Activated CD4-positive, alpha-beta T cell treated with anti-CD3 and anti-CD28 coated beads for 36 hours (primary cell): Measurements from ENCODE around the gene GDF15. TPM values are rescaled to one million over a fixed set of nuclear protein-coding genes. Genes with fewer than 3 reads are reported as not detected.
"Not testable (repeated sequence)": the region's sequence is repeated elsewhere in the genome, so short reads cannot be mapped to it uniquely, and the experiment has no call there.

Source experiments
- ATAC-seq: fragments of 200-7000 bp; cut with Tn5 transposase; one replicate; pipeline ENCODE4 v1.10.0; 2021; ENCODE audit warnings: mild to moderate bottlenecking, moderate library complexity
- CTCF ChIA-PET: fragments of 350-600 bp; sonication (Branson Sonifier 250); formaldehyde crosslinking; loops from one replicate; lab custom pipeline; 2021; ENCODE audit warnings: antibody characterized with exemption; lab: Charles Lee
- POLR2A ChIA-PET: fragments of 350-600 bp; sonication (Branson Sonifier 250); formaldehyde crosslinking; loops from one replicate; lab custom pipeline; 2021; ENCODE audit warnings: antibody characterized with exemption, inconsistent platforms; lab: Charles Lee
- DNase-seq: peaks from one replicate; pipeline ENCODE4 v3.0.0-alpha.2; 2020
- H3K27ac Mint-ChIP-seq: one replicate; pipeline ENCODE4 v1.8.0; 2021; ENCODE audit warnings: mixed read lengths
- H3K27me3 Mint-ChIP-seq: one replicate; pipeline ENCODE4 v1.8.0; 2021; ENCODE audit warnings: mixed read lengths
- H3K36me3 Mint-ChIP-seq: one replicate; pipeline ENCODE4 v1.8.0; 2021; ENCODE audit warnings: low read depth, mixed read lengths
- H3K4me1 Mint-ChIP-seq: one replicate; pipeline ENCODE4 v1.8.0; 2021; ENCODE audit warnings: mixed read lengths
- H3K4me3 Mint-ChIP-seq: one replicate; pipeline ENCODE4 v1.8.0; 2021; ENCODE audit warnings: mild to moderate bottlenecking, moderate library complexity, mixed read lengths
- H3K9me3 Mint-ChIP-seq: one replicate; pipeline ENCODE4 v1.8.0; 2021; ENCODE audit warnings: low read depth, mixed read lengths
- intact Hi-C, 2 experiments: fragments of 100-400 bp; cut with DNase I in 1 of 2; cut with micrococcal nuclease in 1 of 2; formaldehyde crosslinking; loops; one replicate each; pipeline versions ENCODE4 v1.14.2 to v1.15.1; 2022 to 2024; cut with DNase I, micrococcal nuclease
- total RNA-seq, 2 experiments: library from RNA; stranded (reverse); gene quantifications; one replicate each; pipeline ENCODE4 v1.2.3, GENCODE V29; 2021

The GDF15 gene
- total RNA-seq, 2 experiments from 2014 or later: not detected

DNA sequence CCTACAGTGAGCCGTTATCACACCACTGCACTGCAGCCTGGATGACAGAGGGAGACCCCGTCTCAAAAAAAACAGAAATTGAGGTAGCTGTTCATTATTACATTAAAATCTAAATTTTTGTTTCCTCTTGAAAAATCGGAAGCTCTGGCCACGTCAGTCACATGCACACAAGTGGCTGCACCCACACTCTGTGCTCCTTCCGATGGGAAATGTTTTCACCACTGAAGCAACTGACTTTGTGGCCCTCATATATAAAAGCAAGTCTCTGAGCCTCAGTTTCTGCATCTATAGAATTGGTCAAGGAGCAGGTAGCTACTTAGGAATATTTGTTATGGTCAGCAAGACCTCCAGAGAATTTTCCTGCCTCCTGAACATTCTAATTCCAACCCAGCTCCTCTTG is 7.0 kb downstream of the GDF15 start:
- ATAC-seq: no peak
- H3K9me3 Mint-ChIP-seq: no peaks in the 10 kb centered on the region
- no peak overlapping the region for H3K4me3 Mint-ChIP-seq
- peaks cover 4% of the 10 kb centered on the region for H3K4me1 Mint-ChIP-seq
- intact Hi-C loops: no loop called here
- no peak overlapping the region for H3K27ac Mint-ChIP-seq
- peaks cover 24% of the 10 kb centered on the region for H3K27me3 Mint-ChIP-seq
- no peak for DNase-seq
- H3K36me3 Mint-ChIP-seq: peaks cover 1% of the 10 kb centered on the region
- CTCF ChIA-PET: interaction anchor here (0.6 to 1.5 kb wide), 4 partner anchors 12 to 119 kb away, joined by 3 read pairs; partner anchors contain the start of gene IQCN
- POLR2A ChIA-PET: interaction anchor here (0.6 kb wide), 1 partner anchor 342 kb away, joined by 3 read pairs; no protein-coding TSS in a partner anchor

- Mint-ChIP-seq H3K4me1 (peaks cover 2% of the 10 kb centered on the region), H3K9me3 (no peaks in the 10 kb centered on the region), H3K36me3 (peaks cover 1% of the 10 kb centered on the region), H3K27ac (no peak overlapping the region), H3K4me3 (no peak overlapping the region), H3K27me3 (peaks cover 20% of the 10 kb centered on the region)
- DNase-seq (no peak), ATAC-seq (no peak)
- intact Hi-C loops: no loop called here
- ChIA-PET CTCF (no interaction called here), POLR2A (no interaction called here)
Observed at GRCh38 chr19:18393836-18394235, 7.9 kb downstream of the GDF15 start.

GRCh38 chr19:18396471-18397241 is 10.7 kb downstream of the GDF15 start:
- ATAC-seq (no peak), DNase-seq (no peak)
- Mint-ChIP-seq H3K9me3 (no peaks in the 10 kb centered on the region), H3K4me1 (peaks cover 2% of the 10 kb centered on the region), H3K4me3 (no peak overlapping the region), H3K27ac (no peak overlapping the region), H3K27me3 (peaks cover 9% of the 10 kb centered on the region), H3K36me3 (peaks cover 1% of the 10 kb centered on the region)
- intact Hi-C loops: no loop called here
- POLR2A ChIA-PET: interaction anchor here (0.6 kb wide), 1 partner anchor 93 kb away, joined by 4 read pairs; no protein-coding TSS in a partner anchor
- CTCF ChIA-PET: interaction anchor here (2.7 kb wide), 1 partner anchor 8 kb away, joined by 10 read pairs; no protein-coding TSS in a partner anchor

DNA sequence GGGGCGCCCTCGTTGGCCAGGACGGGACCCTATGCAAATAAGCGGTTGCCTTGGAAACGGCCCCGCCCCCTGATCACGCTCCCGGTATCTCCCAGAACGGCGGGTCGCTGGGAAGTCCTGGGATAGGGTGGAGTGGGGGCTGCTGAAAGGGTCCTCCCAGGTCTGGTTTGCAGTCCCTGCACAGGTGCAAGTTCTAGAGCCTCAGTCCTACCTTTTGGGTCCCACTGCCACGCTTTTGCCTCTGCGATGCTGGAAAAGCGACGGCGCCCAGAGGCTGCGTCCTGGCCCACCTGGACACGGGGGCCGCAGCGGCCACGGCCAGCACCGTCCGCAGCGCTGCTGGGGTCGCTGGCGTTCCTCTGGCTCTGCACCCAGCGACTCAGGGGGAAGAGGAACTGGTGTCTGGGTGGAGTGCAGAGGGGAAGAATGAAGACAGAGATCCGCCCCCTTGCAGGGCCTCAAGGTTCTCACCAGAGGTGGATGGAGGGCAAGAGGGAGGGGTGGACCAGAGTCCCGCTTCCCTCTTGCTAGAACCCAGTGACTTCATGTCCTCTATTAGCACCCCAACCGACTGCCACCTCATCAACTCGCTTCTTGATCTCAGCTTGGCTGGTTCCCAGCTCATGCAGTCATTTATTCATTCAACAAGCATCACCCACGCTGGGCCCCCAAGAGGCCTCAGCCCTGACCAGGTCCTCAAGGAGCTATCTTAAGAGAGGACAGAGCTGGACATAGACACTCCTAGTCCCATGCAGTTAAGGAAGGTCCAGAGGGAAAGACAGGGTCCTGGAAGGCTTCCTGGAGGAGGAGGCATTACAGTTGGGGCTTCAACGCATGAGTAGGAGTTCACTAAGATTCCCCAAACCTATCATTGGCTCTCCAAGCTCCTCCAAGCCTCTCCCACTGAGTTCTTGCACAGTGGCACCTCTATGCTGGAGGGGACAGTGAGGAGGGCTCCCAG is 11.6 kb downstream of the GDF15 start, which contains the start of gene LRRC25:
Gene LRRC25 (minus strand): TSS at position 381 of the 961 bp plus-strand sequence. CDS start 659 bp downstream, outside the sequence.
- ATAC-seq: no peak
- ChIA-PET CTCF (interaction anchor here (0.7 to 2.7 kb wide), 2 partner anchors 9 to 142 kb away, joined by 3 to 10 read pairs; a partner anchor contains a TSS), POLR2A (no interaction called here)
- no peak within 1 kb of the TSS for H3K27ac Mint-ChIP-seq
- H3K9me3 Mint-ChIP-seq: no peaks in the 10 kb centered on the region
- intact Hi-C loops: no loop called here
- no peak within 1 kb of the TSS for H3K4me3 Mint-ChIP-seq
- peaks cover 9% of the 10 kb centered on the region for H3K27me3 Mint-ChIP-seq
- peaks cover 1% of the 10 kb centered on the region for H3K36me3 Mint-ChIP-seq
- DNase-seq: no peak
- H3K4me1 Mint-ChIP-seq: peaks cover 2% of the 10 kb centered on the region

DNA sequence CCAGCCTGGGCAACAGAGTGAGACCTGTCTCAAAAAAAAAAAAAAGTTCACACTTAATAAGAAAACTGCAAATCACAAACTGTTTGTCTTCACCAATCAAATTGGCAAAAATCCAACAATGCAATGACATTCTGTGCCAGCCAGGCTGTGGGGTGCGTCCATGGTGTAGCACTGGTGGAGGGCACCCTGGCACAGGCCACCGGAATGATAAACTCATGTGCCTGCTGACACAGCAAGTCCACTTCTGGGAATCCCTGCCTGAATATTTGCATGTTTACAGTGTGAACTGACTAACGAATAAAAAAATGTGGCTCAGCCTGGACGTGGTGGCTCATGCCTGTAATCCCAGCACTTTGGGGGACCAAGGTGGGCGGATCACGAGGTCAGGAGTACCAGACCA is 13.1 kb downstream of the GDF15 start:
- peaks cover 6% of the 10 kb centered on the region for H3K27me3 Mint-ChIP-seq
- H3K4me3 Mint-ChIP-seq: no peak overlapping the region
- no peaks in the 10 kb centered on the region for H3K36me3 Mint-ChIP-seq
- CTCF ChIA-PET: interaction anchor here (0.6 to 1.3 kb wide), 5 partner anchors 10 to 149 kb away, joined by 3 to 4 read pairs (median 3); no protein-coding TSS in a partner anchor
- intact Hi-C loops: no loop called here
- DNase-seq: no peak
- no peaks in the 10 kb centered on the region for H3K9me3 Mint-ChIP-seq
- H3K27ac Mint-ChIP-seq: no peak overlapping the region
- peaks cover 2% of the 10 kb centered on the region for H3K4me1 Mint-ChIP-seq
- POLR2A ChIA-PET: interaction anchor here (0.6 kb wide), 1 partner anchor 60 kb away, joined by 6 read pairs; no protein-coding TSS in a partner anchor
- no peak for ATAC-seq

GRCh38 chr19:18401580-18402112 is 15.7 kb downstream of the GDF15 start:
- POLR2A ChIA-PET: no interaction called here
- Mint-ChIP-seq H3K27me3 (peaks cover 6% of the 10 kb centered on the region), H3K36me3 (no peaks in the 10 kb centered on the region), H3K4me3 (no peak overlapping the region), H3K27ac (no peak overlapping the region), H3K4me1 (peaks cover 2% of the 10 kb centered on the region), H3K9me3 (no peaks in the 10 kb centered on the region)
- CTCF ChIA-PET: interaction anchor here (0.6 to 1.3 kb wide), 4 partner anchors 11 to 291 kb away, joined by 3 to 4 read pairs (median 3); no protein-coding TSS in a partner anchor
- DNase-seq (no peak), ATAC-seq (peak; percentile 51)
- intact Hi-C loops: no loop called here

- H3K9me3 Mint-ChIP-seq, ATAC-seq, DNase-seq, POLR2A ChIA-PET, H3K36me3 Mint-ChIP-seq, H3K27me3 Mint-ChIP-seq, H3K27ac Mint-ChIP-seq, H3K4me1 Mint-ChIP-seq, intact Hi-C loops, H3K4me3 Mint-ChIP-seq: not testable (repeated sequence)
- CTCF ChIA-PET: interaction anchor here (1.3 kb wide), 1 partner anchor 13 kb away, joined by 3 read pairs; no protein-coding TSS in a partner anchor
Observed at GRCh38 chr19:18402455-18403248, 16.7 kb downstream of the GDF15 start.

DNA sequence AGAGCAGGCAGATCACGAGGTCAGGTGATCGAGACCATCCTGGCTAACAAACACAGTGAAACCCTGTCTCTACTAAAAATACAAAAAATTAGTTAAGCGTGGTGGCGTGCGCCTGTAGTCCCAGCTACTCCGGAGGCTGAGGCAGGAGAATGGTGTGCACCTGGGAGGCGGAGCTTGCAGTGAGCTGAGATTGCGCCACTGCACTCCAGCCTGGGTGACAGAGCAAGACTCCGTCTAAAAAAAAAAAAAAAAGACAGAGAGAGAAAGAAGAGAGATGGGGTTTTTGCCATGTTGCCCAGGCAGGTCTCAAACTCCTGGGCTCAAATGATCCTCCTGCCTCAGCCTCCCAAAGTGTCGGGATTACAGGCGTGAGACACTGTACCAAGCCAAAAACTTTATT is 19.8 kb downstream of the GDF15 start:
- H3K4me3 Mint-ChIP-seq, intact Hi-C loops, H3K9me3 Mint-ChIP-seq, H3K4me1 Mint-ChIP-seq, H3K36me3 Mint-ChIP-seq, H3K27ac Mint-ChIP-seq, POLR2A ChIA-PET, H3K27me3 Mint-ChIP-seq, DNase-seq, ATAC-seq: not testable (repeated sequence)
- CTCF ChIA-PET: interaction anchor here (2.3 kb wide), 1 partner anchor 17 kb away, joined by 9 read pairs; no protein-coding TSS in a partner anchor

DNA sequence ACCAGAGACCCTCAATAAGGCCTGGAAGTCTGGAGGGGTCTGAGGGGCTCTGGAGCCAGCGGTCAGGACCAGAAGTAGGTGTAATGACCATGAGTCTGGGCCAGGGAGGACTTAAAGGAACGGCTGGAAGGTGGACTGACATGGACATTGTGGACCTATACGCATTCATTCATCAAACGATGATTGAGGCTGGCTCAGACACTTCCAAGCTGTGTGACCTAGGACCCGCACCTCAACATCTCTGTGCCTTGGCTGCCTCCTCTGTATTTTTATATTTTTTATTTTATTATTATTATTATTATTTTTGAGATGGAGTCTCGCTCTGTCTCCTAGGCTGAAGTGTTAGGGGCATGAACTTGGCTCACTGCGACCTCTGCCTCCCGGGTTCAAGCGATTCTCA is 20.8 kb downstream of the GDF15 start:
- no peak overlapping the region for H3K4me3 Mint-ChIP-seq
- POLR2A ChIA-PET: no interaction called here
- H3K27ac Mint-ChIP-seq: no peak overlapping the region
- H3K27me3 Mint-ChIP-seq: peaks cover 2% of the 10 kb centered on the region
- no peaks in the 10 kb centered on the region for H3K4me1 Mint-ChIP-seq
- CTCF ChIA-PET: interaction anchor here (0.6 kb wide), 1 partner anchor 23 kb away, joined by 3 read pairs; no protein-coding TSS in a partner anchor
- no peaks in the 10 kb centered on the region for H3K36me3 Mint-ChIP-seq
- ATAC-seq (no peak), DNase-seq (no peak)
- intact Hi-C loops: no loop called here
- no peaks in the 10 kb centered on the region for H3K9me3 Mint-ChIP-seq

DNA sequence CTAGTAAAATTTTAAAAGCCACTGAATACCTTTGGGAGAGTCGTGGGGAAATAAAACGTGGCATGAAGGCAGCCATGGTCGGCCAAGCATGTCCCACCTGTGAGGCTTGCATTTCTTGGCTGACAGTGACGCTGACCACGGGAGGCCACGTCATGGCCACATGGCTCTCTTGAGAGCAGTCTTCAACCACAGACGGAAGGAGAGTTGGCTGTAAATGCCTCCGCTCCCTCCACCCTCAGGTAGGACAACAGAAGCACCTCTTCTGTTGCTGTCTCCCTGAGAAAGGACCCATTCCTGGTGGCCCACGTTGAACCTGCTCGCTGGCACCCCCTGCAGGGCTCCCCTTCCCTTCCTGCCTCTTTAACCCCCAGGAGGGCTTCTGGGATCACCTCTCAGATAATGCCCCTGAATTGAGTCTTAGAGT is 22.1 kb downstream of the GDF15 start:
- intact Hi-C loops: no loop called here
- Mint-ChIP-seq H3K4me1 (no peaks in the 10 kb centered on the region), H3K27ac (no peak overlapping the region), H3K4me3 (no peak overlapping the region), H3K9me3 (no peaks in the 10 kb centered on the region), H3K27me3 (peaks cover 7% of the 10 kb centered on the region), H3K36me3 (no peaks in the 10 kb centered on the region)
- peak; percentile 69 for DNase-seq
- peak; percentile 20 for ATAC-seq
- CTCF ChIA-PET: no interaction called here
- POLR2A ChIA-PET: no interaction called here
